HL-60 (cell line): ENCODE results near the gene GALNT14.

Experiments used
- DNase-seq, 2 experiments: peaks; one replicate each; pipeline ENCODE4 v3.0.0-alpha.2; 2010 to 2020; ENCODE audit warnings: low read depth in 1 of 2, low spot score in 1 of 2
- H3K27ac ChIP-seq: fragments of 250-450 bp; sonication (Bioruptor Pico); replicated peaks from 2 replicates; pipeline ENCODE4 v1.5.1; 2020; ENCODE audit warnings: mild to moderate bottlenecking, moderate library complexity
- H3K27me3 ChIP-seq: fragments of 250-450 bp; sonication (Bioruptor Pico); 2 replicates; pipeline ENCODE4 v1.5.1; 2021; ENCODE audit warnings: mild to moderate bottlenecking, moderate library complexity; ENCODE audit not compliant: insufficient read depth, poor library complexity, severe bottlenecking
- H3K4me3 ChIP-seq: replicated peaks from 2 replicates; pipeline ENCODE4 v1.5.1; 2011; ENCODE audit warnings: mild to moderate bottlenecking, control low read depth, low read length; ENCODE audit not compliant: insufficient read depth
- CTCF ChIP-seq: IDR thresholded peaks from one replicate; pipeline ENCODE4 v1.5.1; 2011; ENCODE audit warnings: low read length, control low read depth, inconsistent platforms; ENCODE audit not compliant: insufficient read depth
- GABPA ChIP-seq: IDR thresholded peaks from 2 replicates; pipeline ENCODE4 v1.6.1; 2012; ENCODE audit warnings: low read depth
- POLR2AphosphoS5 ChIP-seq: IDR thresholded peaks from 2 replicates; pipeline ENCODE4 v1.6.1; 2012; ENCODE audit warnings: low read depth
- REST ChIP-seq: IDR thresholded peaks from 2 replicates; pipeline ENCODE4 v1.6.1; 2012; ENCODE audit warnings: low read depth; ENCODE audit not compliant: insufficient replicate concordance
- SPI1 ChIP-seq: IDR thresholded peaks from 2 replicates; pipeline ENCODE4 v1.6.1; 2012; ENCODE audit warnings: low read depth, mild to moderate bottlenecking, borderline replicate concordance

Gene GALNT14

GRCh38 chr2:30888852-30889409 is 249.3 kb downstream of the GALNT14 start:
- H3K27me3 ChIP-seq = no peaks in the 10 kb centered on the region
- TF ChIP-seq GABPA (no peak), SPI1 (no peak), CTCF (no peak), REST (no peak), POLR2AphosphoS5 (no peak)
- no peak overlapping the region for H3K27ac ChIP-seq
- no peak for DNase-seq
- H3K4me3 ChIP-seq = no peak overlapping the region

GRCh38 chr2:30886080-30886479 is 252.2 kb downstream of the GALNT14 start:
- DNase-seq = no peak
- no peak overlapping the region for H3K27ac ChIP-seq
- H3K27me3 ChIP-seq = no peaks in the 10 kb centered on the region
- TF ChIP-seq REST = no peak
- TF ChIP-seq CTCF = no peak
- TF ChIP-seq SPI1 = no peak
- TF ChIP-seq GABPA = no peak
- no peak for TF ChIP-seq POLR2AphosphoS5
- H3K4me3 ChIP-seq = no peak overlapping the region

- H3K27ac ChIP-seq = no peak overlapping the region
- TF ChIP-seq SPI1 (no peak), CTCF (no peak), POLR2AphosphoS5 (no peak), REST (no peak), GABPA (no peak)
- H3K4me3 ChIP-seq = no peak overlapping the region
- DNase-seq = no peak
- no peaks in the 10 kb centered on the region for H3K27me3 ChIP-seq
These were observed 254.4 kb downstream of the GALNT14 start for GRCh38 chr2:30883822-30884221.
